Stimulated activated naive CD8-positive, alpha-beta T cell treated with anti-CD3 and anti-CD28 coated beads, Interleukin-15, Interleukin-2, amounts not matched to agents 100 ng/mL and 50 ng/mL, for 24 hours (primary cell): ENCODE data around the gene KCTD8.

ENCODE experiments used
- H3K27ac Mint-ChIP-seq: one replicate; pipeline ENCODE4 v1.8.0; 2021; ENCODE audit warnings: mild to moderate bottlenecking, mixed read lengths
- H3K27me3 Mint-ChIP-seq: one replicate; pipeline ENCODE4 v1.8.0; 2021; ENCODE audit warnings: mixed read lengths
- H3K36me3 Mint-ChIP-seq: one replicate; pipeline ENCODE4 v1.8.0; 2021; ENCODE audit warnings: low read depth, mixed read lengths
- H3K4me1 Mint-ChIP-seq: one replicate; pipeline ENCODE4 v1.8.0; 2021; ENCODE audit warnings: low read depth, mixed read lengths
- H3K4me3 Mint-ChIP-seq: one replicate; pipeline ENCODE4 v1.8.0; 2021; ENCODE audit warnings: mild to moderate bottlenecking, mixed read lengths
- H3K9me3 Mint-ChIP-seq: one replicate; pipeline ENCODE4 v1.8.0; 2021; ENCODE audit warnings: mixed read lengths

The KCTD8 gene

DNA sequence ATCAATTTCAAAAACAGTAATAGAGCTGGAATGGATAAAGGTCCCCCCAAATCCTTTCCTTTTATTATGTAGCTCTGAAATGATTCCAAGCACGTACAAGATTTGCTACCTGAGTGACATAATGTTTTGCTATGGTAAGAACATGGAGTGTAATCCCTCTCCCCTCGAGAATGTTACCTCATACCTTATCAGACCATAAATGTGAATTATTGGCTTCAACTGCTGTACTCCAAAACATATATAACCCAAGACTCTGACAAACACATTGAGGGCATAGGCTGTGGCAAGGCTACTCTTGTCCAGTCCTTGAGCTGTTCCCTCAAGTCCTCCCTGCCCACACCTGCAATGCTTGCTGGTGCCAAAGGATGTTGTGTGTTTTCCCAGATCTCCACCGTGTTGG lies 286.9 kb downstream of the KCTD8 start:
- Mint-ChIP-seq H3K36me3 (no peaks in the 10 kb centered on the region), H3K4me1 (no peaks in the 10 kb centered on the region), H3K27ac (no peak overlapping the region), H3K4me3 (no peak overlapping the region), H3K9me3 (peaks cover 5% of the 10 kb centered on the region), H3K27me3 (no peaks in the 10 kb centered on the region)

DNA sequence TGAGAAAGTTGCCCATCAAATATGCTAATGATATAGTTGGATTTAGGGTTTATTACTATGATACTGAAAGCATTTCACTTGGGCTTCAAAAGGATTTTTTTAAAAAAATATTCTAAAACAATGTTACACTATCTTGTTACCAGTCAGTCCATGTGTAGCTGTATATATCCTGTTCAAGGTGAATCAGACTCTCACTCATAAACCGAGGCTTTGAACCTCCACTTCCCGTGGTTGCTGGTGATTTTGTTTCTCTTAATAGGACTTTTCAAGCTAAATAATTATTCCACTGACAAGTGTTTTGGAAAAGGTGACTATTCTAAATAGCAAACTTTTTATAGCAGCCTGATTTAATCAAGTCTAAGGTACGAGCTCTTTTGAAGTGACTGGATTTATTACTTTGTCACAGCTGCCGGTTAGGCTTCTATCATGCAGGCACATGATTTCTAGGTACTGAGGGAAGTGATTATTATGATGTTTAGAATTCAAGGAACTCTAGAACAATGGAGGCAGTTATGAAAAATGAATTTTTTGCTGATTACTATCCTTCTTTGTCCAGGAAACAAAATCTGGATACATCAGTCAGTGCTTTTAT lies 287.7 kb downstream of the KCTD8 start:
- Mint-ChIP-seq H3K27ac (no peak overlapping the region), H3K27me3 (no peaks in the 10 kb centered on the region), H3K36me3 (no peaks in the 10 kb centered on the region), H3K9me3 (peaks cover 5% of the 10 kb centered on the region), H3K4me3 (no peak overlapping the region), H3K4me1 (no peaks in the 10 kb centered on the region)

DNA sequence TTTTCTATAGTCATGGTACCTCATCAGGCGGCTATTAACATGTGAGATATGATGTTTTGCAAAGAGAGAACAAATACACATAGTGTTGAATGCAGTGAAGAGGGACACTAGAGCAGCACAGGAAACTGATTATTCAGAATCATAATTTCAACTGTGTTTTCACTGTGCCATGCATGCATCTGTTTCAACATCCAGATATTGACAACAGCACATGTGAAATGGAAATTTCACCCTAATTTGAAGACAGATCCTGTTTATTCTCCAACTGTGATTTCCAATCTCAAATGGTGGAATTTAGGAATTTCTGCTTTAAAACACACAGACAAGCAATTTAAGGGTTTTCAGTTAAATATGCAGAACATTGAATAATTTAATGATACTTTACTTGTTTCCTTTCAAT lies 288.6 kb downstream of the KCTD8 start:
- no peak overlapping the region for H3K27ac Mint-ChIP-seq
- H3K4me1 Mint-ChIP-seq = no peaks in the 10 kb centered on the region
- no peak overlapping the region for H3K4me3 Mint-ChIP-seq
- H3K27me3 Mint-ChIP-seq = no peaks in the 10 kb centered on the region
- no peaks in the 10 kb centered on the region for H3K36me3 Mint-ChIP-seq
- H3K9me3 Mint-ChIP-seq = peaks cover 5% of the 10 kb centered on the region

DNA sequence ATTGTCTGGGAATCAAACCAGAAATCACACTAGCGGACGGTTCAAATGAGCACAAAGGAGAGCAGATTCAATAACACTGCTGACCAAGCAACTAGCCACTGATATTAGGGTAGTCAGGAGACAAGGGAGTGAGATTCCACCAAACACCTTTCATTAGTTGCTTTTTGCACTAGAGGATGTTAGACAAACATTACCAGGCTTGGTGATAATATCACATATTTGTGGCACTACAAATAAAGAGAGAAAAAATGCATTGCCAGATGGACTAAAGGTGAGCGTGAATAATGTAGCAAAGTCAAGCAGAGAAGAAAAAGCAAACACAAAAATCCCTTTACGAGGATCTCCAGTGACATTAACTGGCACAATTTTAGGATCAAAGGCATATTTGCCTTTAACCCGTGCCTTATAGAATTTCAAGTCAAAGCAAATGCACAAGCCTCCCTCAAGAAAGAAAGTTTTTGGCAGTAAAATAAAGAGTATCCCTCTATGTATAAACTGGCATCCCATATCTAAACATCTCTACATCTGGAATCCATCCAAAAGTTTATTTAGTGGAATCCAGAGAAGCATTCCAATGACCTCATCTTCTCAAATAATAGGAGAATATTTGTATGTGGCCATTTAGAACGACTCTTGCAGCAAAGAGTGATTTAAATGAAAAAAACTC lies 290.9 kb downstream of the KCTD8 start:
- Mint-ChIP-seq H3K4me1 (no peaks in the 10 kb centered on the region), H3K27ac (no peak overlapping the region), H3K4me3 (no peak overlapping the region), H3K9me3 (peaks cover 5% of the 10 kb centered on the region), H3K27me3 (no peaks in the 10 kb centered on the region), H3K36me3 (no peaks in the 10 kb centered on the region)

DNA sequence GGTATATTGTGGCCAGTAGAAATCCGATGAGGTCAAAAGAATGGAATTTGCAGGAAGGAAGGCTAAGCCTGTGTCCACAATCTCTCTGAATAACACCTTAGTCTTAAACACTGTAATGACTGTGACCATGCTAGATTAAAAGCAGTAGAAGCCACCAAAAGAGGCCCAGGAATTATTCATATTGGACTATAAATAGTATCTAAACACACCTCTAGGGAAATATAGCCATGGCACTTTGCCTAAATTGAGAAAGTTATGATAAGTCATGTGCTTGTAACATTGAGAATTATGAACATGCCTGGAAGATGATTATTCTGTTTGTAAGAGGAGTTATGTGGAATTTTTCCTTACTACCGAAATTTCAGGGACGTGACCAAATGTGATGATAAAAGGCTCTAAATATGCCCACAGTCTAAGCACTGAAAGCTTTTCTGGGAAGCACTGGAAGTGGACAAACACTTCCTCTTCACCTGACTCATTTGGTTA lies 298.5 kb downstream of the KCTD8 start:
- Mint-ChIP-seq H3K9me3 (peaks cover 8% of the 10 kb centered on the region), H3K27ac (no peak overlapping the region), H3K4me3 (no peak overlapping the region), H3K27me3 (no peaks in the 10 kb centered on the region), H3K4me1 (no peaks in the 10 kb centered on the region), H3K36me3 (no peaks in the 10 kb centered on the region)

DNA sequence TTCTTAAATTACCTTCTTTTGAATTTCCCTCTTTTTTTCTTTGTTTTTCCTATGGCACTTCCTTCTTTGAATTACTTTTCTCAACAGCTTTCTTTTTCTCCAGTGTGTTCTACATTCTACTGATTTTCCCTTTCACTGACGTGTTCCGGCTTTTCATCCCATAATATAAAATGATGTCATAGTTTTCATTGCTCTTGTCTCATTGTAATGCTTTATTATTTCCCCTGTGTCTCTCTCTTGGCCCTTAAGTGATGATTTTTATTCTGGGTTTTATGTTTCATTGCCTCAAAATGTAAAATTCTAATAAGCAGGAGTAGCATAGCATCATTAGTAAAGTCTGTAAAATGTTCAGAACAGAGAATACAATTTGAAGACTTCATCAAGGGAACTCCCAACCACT lies 299.3 kb downstream of the KCTD8 start:
- H3K4me1 Mint-ChIP-seq = no peaks in the 10 kb centered on the region
- H3K27me3 Mint-ChIP-seq = no peaks in the 10 kb centered on the region
- no peak overlapping the region for H3K4me3 Mint-ChIP-seq
- peaks cover 8% of the 10 kb centered on the region for H3K9me3 Mint-ChIP-seq
- no peaks in the 10 kb centered on the region for H3K36me3 Mint-ChIP-seq
- H3K27ac Mint-ChIP-seq = no peak overlapping the region

DNA sequence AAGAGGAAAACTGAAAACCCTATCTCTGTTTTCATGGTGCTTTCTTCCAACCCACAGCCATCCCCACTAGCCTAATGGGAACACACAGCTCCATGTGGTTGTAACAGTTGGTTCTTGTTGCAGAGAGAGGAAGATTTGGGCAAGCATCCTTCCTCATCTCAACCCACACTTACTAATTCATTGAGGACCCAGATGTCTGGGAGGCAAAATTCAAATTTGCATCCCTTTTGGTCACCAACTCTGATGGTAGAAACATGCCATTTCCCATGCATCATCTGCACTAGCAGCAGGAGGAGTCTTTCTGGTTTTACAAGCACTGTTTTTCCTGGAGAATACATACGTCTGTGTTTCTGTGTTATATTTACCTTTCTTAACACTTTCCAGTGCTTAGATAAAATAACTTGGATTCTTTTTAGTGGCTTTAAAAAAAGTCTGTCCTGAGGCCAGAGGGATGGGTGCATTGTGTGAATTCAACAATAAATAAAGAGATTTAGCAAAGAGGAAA lies 301.0 kb downstream of the KCTD8 start:
- Mint-ChIP-seq H3K36me3 (no peaks in the 10 kb centered on the region), H3K27me3 (no peaks in the 10 kb centered on the region), H3K4me1 (no peaks in the 10 kb centered on the region), H3K9me3 (peaks cover 8% of the 10 kb centered on the region), H3K27ac (no peak overlapping the region), H3K4me3 (no peak overlapping the region)

DNA sequence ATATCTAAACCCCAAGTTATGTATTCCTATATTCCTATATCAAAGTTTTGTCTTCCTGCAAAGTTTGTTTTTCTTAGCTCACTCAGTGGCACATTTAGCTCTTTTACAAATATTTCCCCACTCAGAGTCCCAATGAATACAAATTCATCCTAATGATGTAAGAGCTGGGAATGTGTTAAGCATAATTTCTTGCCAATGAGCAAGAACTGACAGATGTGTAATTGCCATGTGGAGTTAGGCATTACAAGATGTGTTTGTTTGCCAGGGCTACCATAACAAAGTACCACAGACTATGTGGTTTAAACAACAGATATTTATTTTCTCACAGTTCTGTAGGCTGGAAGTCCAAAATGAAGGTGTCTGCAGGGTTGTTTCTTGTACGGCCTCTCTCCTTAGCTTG lies 302.1 kb downstream of the KCTD8 start:
- Mint-ChIP-seq H3K4me1 (no peaks in the 10 kb centered on the region), H3K36me3 (no peaks in the 10 kb centered on the region), H3K9me3 (peaks cover 8% of the 10 kb centered on the region), H3K27me3 (no peaks in the 10 kb centered on the region), H3K27ac (no peak overlapping the region), H3K4me3 (no peak overlapping the region)

DNA sequence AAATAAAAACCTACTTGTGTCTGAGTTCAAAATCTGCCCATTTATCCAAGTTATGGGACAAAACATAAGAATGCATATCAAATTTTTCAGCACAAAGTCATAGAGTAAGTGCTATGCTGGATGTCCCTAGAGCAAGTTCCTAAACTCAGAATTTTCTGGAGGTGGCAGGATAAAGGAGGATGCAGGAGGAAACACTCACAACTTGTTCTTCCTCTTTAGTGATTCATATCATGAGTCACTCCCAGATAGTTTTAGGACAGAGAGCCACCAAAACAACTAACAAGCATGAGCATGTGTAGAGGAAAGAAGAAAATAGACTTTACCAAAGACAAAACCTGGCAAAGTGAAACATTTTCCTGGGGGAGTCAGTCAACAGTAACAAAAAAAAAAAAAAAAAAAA lies 302.7 kb downstream of the KCTD8 start:
- Mint-ChIP-seq H3K9me3 (peaks cover 8% of the 10 kb centered on the region), H3K4me3 (no peak overlapping the region), H3K36me3 (no peaks in the 10 kb centered on the region)

DNA sequence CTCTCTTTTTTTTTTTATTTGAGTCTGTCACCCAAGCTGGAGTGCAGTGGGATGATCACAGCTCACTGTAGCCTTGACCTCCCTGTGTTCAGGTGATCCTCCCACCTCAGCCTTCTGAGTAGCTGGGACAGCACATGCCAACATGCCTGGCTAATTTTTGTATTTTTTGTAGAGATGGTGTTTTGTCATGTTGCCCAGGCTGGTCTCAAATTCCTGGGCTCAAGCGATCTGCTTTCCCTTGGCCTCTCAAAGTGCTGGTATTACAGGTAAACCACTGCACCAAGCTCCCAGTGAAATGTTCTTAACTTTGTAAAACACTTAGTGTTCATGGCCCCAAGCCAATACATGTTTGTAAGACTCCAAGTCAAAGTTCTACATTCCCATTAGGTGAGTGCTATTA lies 316.1 kb downstream of the KCTD8 start:
- Mint-ChIP-seq H3K36me3 (no peaks in the 10 kb centered on the region), H3K4me3 (no peak overlapping the region), H3K4me1 (no peaks in the 10 kb centered on the region), H3K27me3 (no peaks in the 10 kb centered on the region), H3K9me3 (peaks cover 18% of the 10 kb centered on the region), H3K27ac (no peak overlapping the region)

More for the DNA sequence above, 302.7 kb downstream of the KCTD8 start:
- Mint-ChIP-seq H3K27ac (no peak overlapping the region), H3K4me1 (no peaks in the 10 kb centered on the region), H3K27me3 (no peaks in the 10 kb centered on the region)
